ENCODE data around the gene CCSER1. TPM values are rescaled to one million over a fixed set of nuclear protein-coding genes. Genes with fewer than 3 reads are reported as not detected.

CCSER1 gene
- total RNA-seq, 6 donors from 2014 or later = 4.4 to 26.1 (median 13.8) TPM

DNA sequence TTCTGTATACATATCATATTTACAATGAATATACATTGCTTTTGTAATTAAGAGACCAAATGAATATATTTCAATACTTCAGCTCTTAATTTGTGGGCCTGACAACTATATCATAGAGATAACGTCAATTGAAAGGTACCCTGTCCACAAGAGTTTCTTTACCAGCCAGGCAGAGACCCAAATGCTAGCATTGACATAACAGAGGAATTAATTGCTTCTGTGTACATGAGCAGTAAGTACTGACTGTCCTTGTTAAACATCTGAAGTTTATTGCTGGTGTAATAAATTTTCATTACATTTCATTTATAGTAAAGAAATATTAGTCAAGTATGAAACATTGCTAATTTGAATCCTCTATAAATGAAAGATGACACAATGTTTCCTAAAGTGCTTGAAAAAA, 910.8 kb downstream of the CCSER1 start:
- H3K9me3 ChIP-seq = no peaks in the 10 kb centered on the region
- H3K4me3 ChIP-seq = no peak overlapping the region
- DNase-seq (no peak), ATAC-seq (ENCODE audit: low FRiP score in 2 of 2) (no peak)
- H3K27ac ChIP-seq = no peak overlapping the region
- 83 to 86% methylated on average over 1 of the region's 1 CpG for WGBS, 2 donors
- H3K36me3 ChIP-seq = no peaks in the 10 kb centered on the region
- H3K27me3 ChIP-seq = no peaks in the 10 kb centered on the region
- no peaks in the 10 kb centered on the region for H3K4me1 ChIP-seq
- TF ChIP-seq POLR2A (IDR thresholded peaks at IDR 0.05) (no peak), EP300 (IDR thresholded peaks at IDR 0.05) (no peak), POLR2AphosphoS5 (IDR thresholded peaks at IDR 0.05) (no peak), CTCF (IDR thresholded peaks at IDR 0.05) (no peak)

DNA sequence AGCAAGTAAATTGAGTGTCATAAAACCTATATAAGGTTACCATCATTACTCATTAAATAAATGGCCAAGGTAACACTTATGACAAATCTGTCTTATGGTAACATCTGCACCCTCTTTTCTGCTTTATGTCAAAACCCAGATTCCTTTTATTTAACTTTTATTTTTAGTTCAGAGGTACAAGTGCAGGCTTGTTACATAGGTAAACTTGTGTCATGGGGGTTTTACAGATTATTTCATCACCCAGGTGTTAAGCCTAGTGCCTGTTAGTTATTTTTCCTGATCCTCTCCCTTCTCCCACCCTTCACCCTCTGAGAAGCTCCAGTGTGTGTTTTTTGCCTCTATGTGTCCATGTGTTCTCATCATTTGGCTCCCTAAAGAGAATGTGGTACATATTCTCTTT, 930.7 kb downstream of the CCSER1 start:
- Histone ChIP-seq H3K27ac (no peak overlapping the region), H3K4me1 (no peaks in the 10 kb centered on the region), H3K36me3 (no peaks in the 10 kb centered on the region), H3K27me3 (no peaks in the 10 kb centered on the region), H3K4me3 (no peak overlapping the region), H3K9me3 (no peaks in the 10 kb centered on the region)
- DNase-seq = no peak
- TF ChIP-seq CTCF (IDR thresholded peaks at IDR 0.05) (no peak), POLR2A (IDR thresholded peaks at IDR 0.05) (no peak), POLR2AphosphoS5 (IDR thresholded peaks at IDR 0.05) (no peak), EP300 (IDR thresholded peaks at IDR 0.05) (no peak)
- ATAC-seq (ENCODE audit: low FRiP score in 2 of 2) = no peak

- H3K4me3 ChIP-seq = no peak overlapping the region
- no peak for ATAC-seq (ENCODE audit: low FRiP score in 2 of 2)
These were observed 931.2 kb downstream of the CCSER1 start for GRCh38 chr4:91058345-91058744.

GRCh38 chr4:91064157-91064853, 937.1 kb downstream of the CCSER1 start:
- ATAC-seq (ENCODE audit: low FRiP score in 2 of 2) (no peak), DNase-seq (no peak)
- Histone ChIP-seq H3K4me1 (peaks cover 0 to 6% (median 2%) of the 10 kb centered on the region in 4 donors), H3K36me3 (no peaks in the 10 kb centered on the region), H3K27ac (no peak overlapping the region), H3K27me3 (no peaks in the 10 kb centered on the region), H3K4me3 (no peak overlapping the region), H3K9me3 (no peaks in the 10 kb centered on the region)
- TF ChIP-seq POLR2A (IDR thresholded peaks at IDR 0.05) (no peak), EP300 (IDR thresholded peaks at IDR 0.05) (no peak), CTCF (IDR thresholded peaks at IDR 0.05) (no peak)
- 33 to 34% methylated on average over 2 of the region's 2 CpGs for WGBS, 2 donors

More at GRCh38 chr4:91058345-91058744, 931.2 kb downstream of the CCSER1 start:
- H3K27me3 ChIP-seq = no peaks in the 10 kb centered on the region
- no peaks in the 10 kb centered on the region for H3K36me3 ChIP-seq
- no peak overlapping the region for H3K27ac ChIP-seq
- DNase-seq = no peak
- no peaks in the 10 kb centered on the region for H3K9me3 ChIP-seq
- no peaks in the 10 kb centered on the region for H3K4me1 ChIP-seq
- no peak for TF ChIP-seq EP300 (IDR thresholded peaks at IDR 0.05)
- TF ChIP-seq POLR2AphosphoS5 (IDR thresholded peaks at IDR 0.05) = no peak
- TF ChIP-seq POLR2A (IDR thresholded peaks at IDR 0.05) = no peak
- TF ChIP-seq CTCF (IDR thresholded peaks at IDR 0.05) = no peak

- DNase-seq (no peak), ATAC-seq (ENCODE audit: low FRiP score in 2 of 2) (no peak)
- Histone ChIP-seq H3K4me1 (peaks cover 0 to 6% (median 2%) of the 10 kb centered on the region in 4 donors), H3K36me3 (no peaks in the 10 kb centered on the region), H3K4me3 (no peak overlapping the region), H3K27me3 (no peaks in the 10 kb centered on the region), H3K27ac (no peak overlapping the region), H3K9me3 (no peaks in the 10 kb centered on the region)
- TF ChIP-seq POLR2AphosphoS5 (IDR thresholded peaks at IDR 0.05) (no peak), EP300 (IDR thresholded peaks at IDR 0.05) (no peak), POLR2A (IDR thresholded peaks at IDR 0.05) (no peak), CTCF (IDR thresholded peaks at IDR 0.05) (no peak)
- WGBS, 2 donors = 87 to 93% methylated on average over 2 of the region's 2 CpGs
These were observed 937.9 kb downstream of the CCSER1 start for GRCh38 chr4:91065117-91065516.

Measured in upper lobe of left lung (tissue), 6 donors.